CD4-positive, alpha-beta T cell treated with Interleukin-15 for 1 hour (primary cell): ENCODE results near the gene ANKRD11.
"Not testable (repeated sequence)": the region's sequence is repeated elsewhere in the genome, so short reads cannot be mapped to it uniquely, and the experiment has no call there.

ENCODE experiments used
- DNase-seq: peaks from one replicate; pipeline ENCODE4 v3.0.0-alpha.2; 2020

Gene ANKRD11

DNA sequence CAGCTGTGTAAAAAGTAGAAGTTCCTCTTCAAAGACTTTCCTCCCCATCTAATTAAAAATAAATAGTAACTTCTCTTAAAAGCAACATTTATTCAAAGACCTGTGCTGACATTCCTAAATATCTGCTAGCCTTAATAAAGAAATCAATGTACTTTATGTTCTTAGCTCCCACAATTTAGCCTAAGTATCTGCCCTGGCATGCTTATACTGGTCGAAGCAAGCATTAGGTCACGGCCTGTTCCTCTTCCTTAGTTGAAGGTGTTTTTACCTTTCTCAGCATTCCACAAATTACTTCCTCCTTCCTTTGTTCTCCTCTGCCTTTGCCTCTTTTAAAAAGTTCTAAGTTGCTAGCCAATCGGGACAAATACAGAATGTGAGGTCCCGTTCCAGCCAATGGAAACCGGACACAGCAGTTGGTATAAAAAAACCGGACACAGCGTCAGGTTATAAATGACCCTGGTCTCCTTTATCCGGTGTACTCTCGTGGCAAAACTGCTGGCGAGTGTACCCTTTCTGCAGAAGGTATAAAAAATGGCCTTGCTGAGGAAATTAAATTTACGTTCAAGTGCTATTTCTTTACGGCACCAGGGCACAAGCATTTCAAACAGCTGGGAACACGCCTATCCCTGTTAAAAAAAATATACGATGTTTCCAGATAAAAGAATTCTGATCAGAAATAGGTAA, 127.7 kb downstream of the ANKRD11 start:
- DNase-seq: not testable (repeated sequence)

DNA sequence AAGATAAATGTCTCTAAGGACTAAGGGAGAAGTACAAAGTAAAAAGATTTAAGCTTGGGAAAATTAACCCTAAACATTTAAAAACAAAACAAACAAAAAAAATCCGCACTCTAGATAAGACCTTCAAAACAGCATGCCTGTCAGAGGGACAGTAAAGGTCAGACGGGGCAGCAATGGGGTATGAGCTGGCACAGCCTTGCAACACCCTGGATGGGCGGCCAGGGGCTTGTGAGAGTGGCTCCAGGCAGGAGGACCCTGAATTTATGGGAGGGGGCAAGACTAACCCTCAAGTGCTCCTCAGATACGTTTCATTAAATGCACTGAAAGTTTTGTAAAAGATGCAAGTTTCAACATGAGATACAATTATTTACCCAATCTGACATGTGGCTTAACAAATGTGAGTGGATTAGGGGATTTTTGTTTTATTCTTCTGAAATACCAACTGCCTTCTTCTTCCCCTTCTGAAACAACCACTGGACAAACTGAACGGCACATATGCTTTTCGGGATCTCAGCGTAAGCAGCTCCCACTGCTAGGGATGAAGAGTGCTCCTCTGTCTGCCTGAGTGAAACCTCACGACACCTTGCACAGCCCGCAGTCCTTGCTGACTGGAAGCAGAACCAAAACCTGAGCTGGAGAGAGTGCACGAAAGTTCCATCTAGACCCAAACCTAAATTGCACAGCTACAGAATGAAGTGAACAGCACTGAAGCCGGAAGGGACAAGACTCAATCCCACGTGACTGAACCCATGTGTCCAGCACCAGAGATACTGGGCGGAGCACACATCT, 128.4 kb downstream of the ANKRD11 start:
- peak; percentile 33 for DNase-seq

DNA sequence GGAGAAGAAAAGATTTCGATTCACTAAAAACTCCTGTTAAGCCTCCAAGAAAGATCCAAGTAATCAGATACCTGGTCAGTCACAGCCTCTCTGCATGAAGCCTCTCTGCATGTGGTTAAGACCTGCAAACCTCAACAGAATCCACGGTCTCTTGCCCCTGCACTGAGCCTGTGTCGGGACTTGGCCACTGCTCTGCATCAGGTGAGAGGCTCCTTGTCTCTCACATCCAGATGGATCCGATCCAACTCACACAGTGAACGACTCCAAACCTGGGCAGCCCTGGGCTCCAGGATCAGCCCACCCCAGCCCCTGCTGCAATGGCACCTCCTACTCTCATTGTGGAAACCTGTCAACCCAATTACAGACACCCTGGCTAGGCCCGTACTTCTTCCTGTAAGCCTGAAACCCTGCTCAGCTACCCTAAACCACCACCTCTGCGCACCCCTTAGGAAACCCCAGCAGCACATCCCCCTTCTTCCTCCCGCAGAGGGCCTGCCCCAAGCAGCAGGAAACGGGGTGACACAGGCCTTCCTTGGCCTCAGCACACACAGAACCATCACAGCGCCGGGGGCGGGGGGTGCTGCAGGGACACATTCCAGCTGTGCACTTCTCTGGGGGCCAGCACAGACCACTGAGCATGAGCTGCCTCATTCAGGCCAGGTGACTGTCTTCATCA, 129.5 kb downstream of the ANKRD11 start:
- peak; percentile 73 for DNase-seq

DNA sequence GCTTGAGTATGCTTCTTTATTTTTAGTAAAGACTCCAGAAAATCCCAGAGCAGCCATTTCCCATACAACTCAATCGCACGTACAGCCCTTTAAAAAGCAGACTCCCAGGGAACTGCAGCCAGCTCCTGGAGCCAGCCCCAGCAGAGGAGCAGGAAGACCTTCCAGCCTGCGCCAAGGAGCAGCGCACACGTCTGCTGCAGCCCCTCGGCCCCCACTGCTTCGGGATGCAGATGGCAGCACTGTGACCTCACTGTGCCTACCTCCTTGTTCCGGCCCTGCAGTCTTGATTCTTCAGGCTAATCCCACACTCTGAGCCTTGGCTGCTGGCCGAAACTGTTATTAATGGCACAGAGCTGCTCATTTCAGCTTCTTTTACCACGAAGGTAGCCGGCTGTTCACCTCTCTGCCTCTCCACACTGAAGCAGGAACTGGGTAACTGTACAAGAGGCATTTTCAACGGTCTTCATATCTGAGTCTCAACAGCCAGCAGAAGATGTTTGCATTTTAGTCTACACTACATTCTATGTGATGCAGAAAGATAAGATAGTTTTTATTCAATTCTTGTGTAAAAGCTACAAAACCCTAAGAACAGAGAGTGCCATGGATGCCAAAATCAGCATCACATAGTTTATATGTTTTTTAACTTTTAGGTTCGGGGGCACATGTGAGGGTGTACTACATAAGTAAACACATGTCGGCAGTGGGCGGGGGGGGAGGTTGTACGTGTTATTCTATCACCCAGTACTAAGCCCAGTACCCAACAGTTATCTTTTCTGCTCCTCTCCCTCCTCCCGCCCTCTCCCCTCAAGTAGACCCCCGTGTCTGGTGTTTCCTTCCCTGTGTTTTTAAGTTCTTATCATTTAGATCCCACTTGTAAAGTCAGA, 130.9 kb downstream of the ANKRD11 start:
- DNase-seq: no peak

DNA sequence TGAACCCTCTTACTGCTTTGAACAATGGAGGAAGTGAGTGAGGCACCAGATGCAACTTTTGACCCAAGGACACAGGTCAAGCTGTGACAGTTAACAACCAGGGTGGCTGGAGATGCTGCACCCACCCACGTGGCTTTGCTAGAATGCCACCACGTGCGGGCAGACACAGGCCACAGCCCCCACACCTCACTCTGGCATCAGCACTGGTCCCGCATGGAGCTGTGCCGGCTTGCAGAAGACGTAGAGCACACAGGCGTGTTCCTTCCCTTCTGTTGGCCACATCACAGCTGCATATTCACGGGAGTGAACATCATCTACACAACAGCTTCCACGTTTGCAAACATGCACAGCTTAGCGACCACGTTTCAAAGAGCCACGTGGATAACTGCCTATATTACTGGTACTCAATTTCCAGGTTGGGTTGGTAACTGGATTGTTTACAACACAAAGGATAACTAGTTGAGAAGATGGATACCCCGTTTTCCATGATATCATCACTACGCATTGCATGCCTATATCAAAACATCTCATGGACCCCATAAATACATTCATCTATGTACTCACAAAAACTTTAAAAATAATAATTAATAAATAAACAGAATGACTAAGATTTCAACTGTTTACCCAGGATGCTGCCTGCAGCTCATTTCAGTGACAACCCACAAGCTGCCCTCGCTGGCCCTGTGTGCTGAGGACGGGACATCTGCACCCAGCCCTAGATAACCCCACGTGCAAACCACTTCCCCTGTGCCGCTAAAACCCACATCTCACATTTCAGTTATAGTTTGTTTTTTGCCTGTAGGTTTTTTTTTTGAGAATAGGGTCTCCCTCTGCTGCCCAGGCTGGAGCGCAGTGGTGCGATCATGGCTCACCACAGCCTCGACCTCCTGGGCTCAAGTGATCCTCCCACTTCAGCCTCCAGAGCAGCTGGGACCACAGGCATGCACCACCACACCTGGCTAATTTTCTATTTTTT, 132.0 kb downstream of the ANKRD11 start:
- DNase-seq: peak; percentile 45

DNA sequence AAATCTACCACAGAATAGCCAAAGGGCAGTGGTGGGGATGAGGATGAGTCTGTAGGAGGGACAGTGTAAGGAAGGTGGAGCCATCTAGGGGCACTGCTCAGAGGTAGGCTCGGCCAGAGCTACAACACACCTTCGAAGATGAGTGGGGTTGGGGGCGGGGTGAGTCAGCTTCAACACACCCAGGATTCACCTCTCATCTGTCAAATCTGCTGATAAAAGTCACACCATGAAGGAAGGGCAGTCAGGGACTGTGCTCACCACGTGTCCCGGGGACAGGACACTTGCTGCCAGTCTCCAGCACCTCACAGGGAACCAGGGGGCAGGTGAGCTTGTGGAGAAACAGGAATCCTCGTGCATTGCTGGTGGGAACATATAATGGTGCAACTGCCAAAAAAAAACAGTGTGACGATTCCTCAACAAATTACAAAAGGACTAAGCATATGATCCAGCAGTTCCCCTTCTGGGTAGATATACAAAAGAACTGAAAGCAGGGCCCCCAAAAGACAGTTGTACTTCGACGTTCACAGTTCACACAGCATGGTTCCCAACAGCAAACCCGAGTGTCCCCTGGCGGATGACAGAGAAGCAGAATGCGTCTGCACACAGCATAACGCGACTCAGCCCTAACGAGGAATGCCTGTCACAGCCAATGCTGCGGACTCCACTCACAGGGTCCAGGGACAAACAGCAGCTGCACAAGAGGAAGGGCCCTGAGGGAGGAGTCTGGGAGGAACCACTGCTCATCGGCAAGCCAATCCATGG, 133.1 kb downstream of the ANKRD11 start:
- peak; percentile 31 for DNase-seq

- no peak for DNase-seq
Measured at GRCh38 chr16:89355686-89356085, 134.7 kb downstream of the ANKRD11 start.

DNA sequence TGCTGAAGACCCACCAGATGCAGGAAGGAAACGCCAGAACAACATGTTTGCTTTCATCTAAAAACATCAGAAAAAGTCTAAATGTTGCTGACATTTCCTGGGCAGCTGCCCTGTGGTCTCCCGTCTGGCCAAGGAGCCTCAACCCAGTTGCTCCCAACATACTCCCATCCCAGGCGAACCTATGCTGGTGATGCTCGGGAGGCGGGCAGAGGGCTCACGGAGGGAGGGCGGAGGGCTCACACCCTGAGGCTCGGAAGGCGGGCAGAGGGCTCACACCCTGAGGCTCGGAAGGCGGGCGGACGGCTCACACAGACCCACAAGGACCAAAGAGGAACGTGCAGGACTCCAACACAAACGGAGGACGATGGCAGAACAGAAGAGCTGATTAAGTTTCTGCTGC, 135.4 kb downstream of the ANKRD11 start:
- DNase-seq: no peak

DNA sequence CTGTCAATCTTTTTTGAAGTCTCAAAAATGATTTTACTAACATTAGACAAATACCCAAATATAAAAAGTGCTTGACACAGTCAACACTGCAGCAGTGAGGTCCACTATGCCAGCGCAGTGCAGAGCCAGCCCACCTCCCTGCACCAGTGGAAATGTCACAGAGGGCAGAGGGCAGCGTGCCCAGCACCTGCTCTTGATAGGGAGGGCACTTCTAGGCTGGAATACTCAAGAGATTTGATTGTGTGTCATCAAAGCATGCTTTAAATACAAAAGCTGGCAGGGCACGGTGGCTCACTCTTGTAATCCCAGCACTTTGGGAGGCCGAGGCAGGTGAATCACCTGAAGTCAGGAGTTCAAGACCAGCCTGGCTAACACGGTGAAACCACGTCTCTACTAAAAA, 136.0 kb downstream of the ANKRD11 start:
- no peak for DNase-seq

- no peak for DNase-seq
Measured at GRCh38 chr16:89352091-89352681, 138.2 kb downstream of the ANKRD11 start.

DNA sequence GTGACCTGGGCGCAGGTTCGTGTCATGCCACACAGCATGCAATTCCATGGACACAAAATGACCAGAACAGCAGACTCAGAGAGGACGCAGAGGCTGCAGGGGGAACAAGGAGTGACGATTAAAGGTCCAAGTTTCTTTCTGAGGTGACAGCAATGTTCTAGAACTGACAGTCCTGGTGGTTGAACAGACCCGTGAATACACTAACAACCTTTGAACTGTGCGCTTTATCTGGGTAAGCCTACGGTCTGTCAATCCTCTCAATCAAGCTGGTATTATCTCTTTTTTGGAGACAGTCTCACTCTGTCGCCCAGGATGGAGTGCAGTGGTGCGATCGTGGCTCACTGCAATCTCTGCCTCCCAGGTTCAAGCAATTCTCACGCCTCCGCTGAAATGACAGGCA, 138.7 kb downstream of the ANKRD11 start:
- DNase-seq: no peak

DNA sequence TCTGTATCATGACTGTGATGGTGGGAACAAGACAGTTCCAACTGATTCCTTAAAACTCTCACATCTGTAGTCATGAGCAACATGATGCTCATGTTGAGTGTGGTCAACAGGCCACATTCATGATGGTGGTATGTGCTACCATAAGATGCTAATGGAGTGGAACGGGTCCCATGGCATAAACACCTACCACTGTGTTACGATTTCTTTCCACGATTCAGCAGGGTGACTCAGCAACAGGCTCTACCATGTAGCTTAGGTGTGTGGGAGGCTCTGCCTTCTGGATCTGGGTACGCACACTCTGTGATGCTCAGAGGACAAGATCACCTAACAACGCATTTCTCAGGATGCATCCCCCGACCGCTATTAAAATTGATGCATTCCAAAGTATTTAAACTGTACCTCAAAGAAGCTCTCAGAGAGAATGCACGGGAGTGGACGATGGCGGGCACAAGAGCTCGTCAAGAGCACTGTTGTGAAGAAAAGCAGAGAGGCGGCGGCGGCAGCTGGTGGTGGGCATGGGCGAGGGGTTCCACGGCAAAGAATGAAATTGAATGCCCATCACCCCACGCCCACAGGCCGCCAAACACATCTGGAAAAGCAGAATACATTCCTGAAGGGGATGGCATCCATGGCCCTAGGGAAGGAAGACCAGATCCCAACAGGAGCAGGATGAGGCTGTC, 139.5 kb downstream of the ANKRD11 start:
- DNase-seq: no peak

GRCh38 chr16:89349947-89350633, 140.3 kb downstream of the ANKRD11 start:
- DNase-seq: no peak

GRCh38 chr16:89347807-89348206, 142.6 kb downstream of the ANKRD11 start:
- DNase-seq: no peak

GRCh38 chr16:89346869-89347268, 143.5 kb downstream of the ANKRD11 start:
- DNase-seq: no peak

DNA sequence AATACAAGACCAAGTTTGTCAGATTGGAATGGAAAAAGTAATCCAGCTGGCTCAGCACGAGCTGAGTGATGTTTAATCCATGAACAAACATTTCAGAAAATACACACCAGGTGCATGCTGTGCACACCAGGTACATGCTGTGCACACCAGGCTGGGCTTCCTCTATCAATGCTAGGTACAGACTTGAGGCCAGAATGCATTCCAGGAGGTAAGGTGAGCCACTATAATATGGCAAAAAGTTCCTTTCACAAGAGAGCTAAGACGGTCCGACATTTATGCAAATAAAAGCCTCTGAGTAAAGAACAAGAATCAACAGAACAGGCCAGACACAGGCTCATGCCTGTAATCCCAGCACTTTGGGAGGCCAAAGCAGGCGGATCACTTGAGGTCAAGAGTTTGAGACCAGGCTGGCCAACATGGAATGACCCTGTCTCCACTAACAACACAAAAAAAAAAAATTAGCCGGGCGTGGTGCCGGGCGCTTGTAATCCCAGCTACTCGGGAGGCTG, 144.7 kb downstream of the ANKRD11 start:
- no peak for DNase-seq

DNA sequence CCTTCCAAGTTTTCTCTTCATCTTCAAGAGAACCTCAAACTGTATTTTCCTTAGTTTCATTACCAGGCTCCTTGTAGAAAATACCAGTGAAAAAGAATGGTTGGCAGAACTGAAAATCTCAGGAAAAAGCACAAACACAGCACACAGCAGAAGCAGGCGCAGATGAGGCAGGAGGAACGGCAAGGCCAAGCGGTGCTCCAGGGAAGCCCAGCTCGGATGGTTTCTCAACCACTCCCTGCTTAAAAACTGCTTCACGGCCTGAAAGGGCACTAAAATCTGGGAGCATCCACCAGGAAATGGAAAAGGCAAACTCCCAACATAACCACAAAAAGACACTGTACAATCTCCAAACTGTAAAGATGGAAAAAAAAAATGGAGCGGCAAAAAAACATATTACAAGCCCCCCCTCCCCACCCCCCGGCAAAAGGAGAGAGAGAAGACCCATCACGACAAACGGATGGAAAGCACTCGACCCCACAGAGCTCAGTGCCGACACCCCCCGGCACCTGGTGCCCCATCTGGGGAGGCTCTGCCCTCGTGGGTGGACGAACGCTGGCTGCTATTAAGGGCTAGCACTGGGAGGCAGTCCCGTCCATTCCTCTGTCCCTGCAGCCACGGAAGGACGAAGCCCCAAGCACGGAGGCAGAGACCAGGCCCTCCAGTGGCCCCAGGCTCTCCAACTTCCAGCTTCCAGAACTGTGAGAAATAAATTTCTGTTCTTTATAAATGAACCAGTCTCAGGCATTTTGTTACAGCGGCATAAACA, 145.3 kb downstream of the ANKRD11 start:
- DNase-seq: no peak

GRCh38 chr16:89344458-89344834, 145.9 kb downstream of the ANKRD11 start:
- DNase-seq: no peak
